ENCODE measurements around the gene MRM3.
"Not testable (repeated sequence)": the region's sequence is repeated elsewhere in the genome, so short reads cannot be mapped to it uniquely, and the experiment has no call there.

MRM3 gene

GRCh38 chr17:828761-829160, 46.6 kb downstream of the MRM3 start:
- DNase-seq, result no peak

GRCh38 chr17:829614-830013, 47.5 kb downstream of the MRM3 start:
- not testable (repeated sequence) for DNase-seq

GRCh38 chr17:830381-830780, 48.2 kb downstream of the MRM3 start:
- DNase-seq, result no peak

- DNase-seq, result no peak
Measured at GRCh38 chr17:830950-831349, 48.8 kb downstream of the MRM3 start.

- DNase-seq, result no peak
Measured at GRCh38 chr17:834136-834535, 52.0 kb downstream of the MRM3 start.

GRCh38 chr17:835263-835662, 53.1 kb downstream of the MRM3 start:
- no peak for DNase-seq

GRCh38 chr17:835721-836120, 53.6 kb downstream of the MRM3 start:
- not testable (repeated sequence) for DNase-seq

GRCh38 chr17:836151-836550, 54.0 kb downstream of the MRM3 start:
- DNase-seq, result no peak

GRCh38 chr17:838486-838885, 56.3 kb downstream of the MRM3 start:
- DNase-seq, result no peak

- no peak for DNase-seq
Measured at GRCh38 chr17:841313-841712, 59.2 kb downstream of the MRM3 start.
